GM12891 (cell line): Measurements from ENCODE around the gene MFAP4.

ENCODE experiments used
- DNase-seq: peaks from one replicate; pipeline ENCODE4 v3.0.0; 2011; ENCODE audit warnings: low spot score; ENCODE audit not compliant: insufficient read length
- FAIRE-seq: peaks from 2 replicates; lab custom pipeline; 2011; peaks lifted over from hg19 to GRCh38; lab: Jason Lieb, UNC
- PAX5 ChIP-seq: IDR thresholded peaks from 2 replicates; pipeline ENCODE4 v1.6.1; 2011; ENCODE audit warnings: low read length, moderate library complexity, mild to moderate bottlenecking; ENCODE audit not compliant: insufficient read depth, severe bottlenecking
- POLR2A ChIP-seq: IDR thresholded peaks from 2 replicates; pipeline ENCODE4 v1.6.1; 2011; ENCODE audit warnings: low read depth, low read length, control low read depth
- POLR2AphosphoS5 ChIP-seq: IDR thresholded peaks from 2 replicates; pipeline ENCODE4 v1.6.1; 2011; ENCODE audit warnings: low read depth, low read length, control low read depth
- POU2F2 ChIP-seq: IDR thresholded peaks from 2 replicates; pipeline ENCODE4 v1.6.1; 2011; ENCODE audit warnings: low read depth, mild to moderate bottlenecking, control low read depth, low read length, moderate library complexity
- SPI1 ChIP-seq: IDR thresholded peaks from 2 replicates; pipeline ENCODE4 v1.6.1; 2011; ENCODE audit warnings: low read depth, low read length, control low read depth
- TAF1 ChIP-seq: IDR thresholded peaks from 2 replicates; pipeline ENCODE4 v1.6.1; 2011; ENCODE audit warnings: low read depth, low read length, control low read depth

MFAP4 gene

DNA sequence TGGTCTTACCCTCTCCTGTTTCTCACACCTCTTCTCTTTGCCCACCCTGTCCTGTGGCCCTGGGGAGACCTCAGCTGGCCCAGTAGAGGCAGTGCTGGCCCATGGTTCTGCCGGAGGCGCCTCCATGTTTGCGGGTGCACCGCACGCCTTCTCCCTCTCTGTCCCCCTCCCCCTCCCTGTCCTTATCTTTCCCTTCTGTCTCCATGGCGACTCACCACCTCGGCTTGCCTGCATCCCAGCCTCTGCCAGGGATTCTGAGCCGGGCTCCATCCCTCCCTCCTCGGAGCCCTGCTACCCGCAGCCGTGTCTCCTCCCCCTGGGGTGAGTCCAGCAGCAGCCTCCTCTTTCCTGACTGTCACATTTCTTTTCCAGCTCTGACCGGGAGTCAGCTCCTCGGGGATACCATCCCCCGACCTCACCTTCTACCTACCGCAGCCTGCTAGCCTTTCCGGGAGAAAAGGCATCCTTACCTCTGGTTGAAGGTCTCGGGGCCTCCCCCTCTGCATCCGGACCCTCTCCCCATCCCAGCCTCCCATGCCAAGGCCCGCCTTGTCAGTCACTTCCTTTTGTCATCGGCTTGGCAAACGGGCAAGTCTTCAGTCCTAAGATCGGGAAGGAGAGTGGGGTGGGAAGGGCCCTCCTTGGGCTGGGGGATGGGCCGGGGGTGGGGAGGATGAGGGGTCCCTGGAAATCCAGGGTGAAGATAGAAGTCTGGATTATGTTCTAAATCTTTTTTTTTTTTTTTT lies 24.1 kb upstream of the MFAP4 start, which contains the start of gene RNF112:
Gene RNF112 (plus strand): TSS at position 358 of the 746 bp plus-strand sequence. CDS start 177 bp downstream, at position 535.
- TF ChIP-seq POLR2AphosphoS5: no peak
- no peak for TF ChIP-seq POU2F2
- no peak for TF ChIP-seq POLR2A
- FAIRE-seq: no peak
- no peak for DNase-seq

DNA sequence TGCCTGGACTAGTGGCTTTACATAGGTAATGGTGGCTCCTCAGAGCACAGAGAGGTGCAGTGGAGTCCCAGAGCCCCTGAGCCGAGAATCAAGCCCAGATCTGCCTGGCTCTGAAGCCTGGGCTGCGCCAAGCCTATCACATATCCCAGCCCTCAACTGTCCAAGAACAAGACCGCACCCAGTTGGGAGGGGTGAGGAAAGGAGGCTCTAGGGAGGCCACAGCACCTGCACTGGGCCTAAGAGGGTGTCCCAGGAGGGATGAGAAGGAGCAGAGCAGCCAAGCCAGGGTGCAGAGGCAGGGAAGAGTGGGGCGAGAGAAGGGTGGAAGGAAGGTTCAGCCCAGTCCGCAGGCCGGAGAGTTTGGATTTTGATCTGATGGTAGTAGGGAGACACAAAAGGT lies 23.1 kb upstream of the MFAP4 start:
- TF ChIP-seq TAF1: no peak
- no peak for TF ChIP-seq POLR2A
- no peak for TF ChIP-seq SPI1
- TF ChIP-seq POU2F2: no peak
- TF ChIP-seq PAX5: no peak
- TF ChIP-seq POLR2AphosphoS5: no peak
- DNase-seq: no peak
- no peak for FAIRE-seq

DNA sequence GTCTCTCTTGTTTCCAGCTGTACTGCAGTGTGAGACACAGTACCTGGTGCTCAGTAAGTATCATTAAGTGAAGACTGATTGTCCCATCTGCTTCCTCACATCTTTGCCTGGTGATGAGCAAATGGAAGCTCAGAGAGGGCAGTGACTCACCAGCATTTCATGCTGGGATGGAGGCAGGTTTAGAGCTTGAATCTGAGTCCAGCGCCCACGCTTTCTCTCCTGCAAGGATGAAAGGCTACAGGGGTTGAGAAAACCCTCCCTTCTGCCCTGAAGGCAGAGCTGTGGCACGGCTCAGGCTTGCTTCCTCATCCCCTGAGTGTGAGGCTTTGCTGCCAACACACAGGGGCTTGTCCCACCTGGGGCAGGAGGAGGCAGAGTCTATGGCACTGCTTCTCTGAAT lies 22.5 kb upstream of the MFAP4 start:
- DNase-seq (no peak), FAIRE-seq (no peak)
- no peak for TF ChIP-seq POU2F2
- no peak for TF ChIP-seq POLR2A
- TF ChIP-seq TAF1: no peak
- TF ChIP-seq SPI1: no peak
- TF ChIP-seq PAX5: no peak
- TF ChIP-seq POLR2AphosphoS5: no peak

DNA sequence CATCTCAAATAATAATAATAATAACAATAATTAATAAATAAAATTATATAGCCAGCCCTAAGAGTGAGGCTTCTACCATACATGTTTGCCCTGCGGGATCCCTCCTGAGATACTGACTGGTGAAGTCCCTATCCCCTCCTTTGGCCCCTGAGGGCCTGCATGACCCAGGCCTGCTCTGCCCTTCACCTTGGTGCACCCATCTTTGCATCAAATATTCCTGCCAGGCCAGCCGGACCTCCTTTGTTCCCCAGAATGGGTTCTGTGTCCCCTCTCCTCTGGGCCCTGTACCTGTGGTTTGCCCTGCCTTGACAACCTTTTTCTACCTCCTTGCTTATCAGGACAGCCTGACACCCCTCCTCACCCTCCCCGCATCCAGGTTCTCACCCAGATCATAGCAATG lies 22.1 kb upstream of the MFAP4 start:
- no peak for FAIRE-seq
- no peak for DNase-seq
- TF ChIP-seq SPI1 (no peak), TAF1 (no peak), POU2F2 (no peak), PAX5 (no peak), POLR2AphosphoS5 (no peak), POLR2A (no peak)

DNA sequence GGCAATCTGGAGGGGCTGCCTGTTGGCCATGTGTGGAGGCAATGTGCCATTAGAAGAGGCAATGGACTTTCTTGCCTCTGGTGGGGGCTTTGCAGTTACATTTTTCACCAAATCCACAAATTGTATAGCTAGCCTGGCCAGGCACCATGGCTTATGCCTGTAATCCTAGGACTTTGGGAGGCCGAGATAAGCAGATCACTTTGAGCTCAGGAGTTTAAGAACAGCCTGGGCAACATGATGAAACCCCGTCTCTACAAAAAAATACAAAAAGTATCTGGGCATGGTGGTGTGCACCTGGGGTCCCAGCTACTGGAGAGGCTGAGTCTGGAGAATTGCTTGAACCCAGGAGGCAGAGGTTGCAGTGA lies 21.3 kb upstream of the MFAP4 start:
- DNase-seq: no peak
- TF ChIP-seq POU2F2 (no peak), SPI1 (no peak), POLR2AphosphoS5 (no peak), PAX5 (no peak), TAF1 (no peak), POLR2A (no peak)
- no peak for FAIRE-seq

DNA sequence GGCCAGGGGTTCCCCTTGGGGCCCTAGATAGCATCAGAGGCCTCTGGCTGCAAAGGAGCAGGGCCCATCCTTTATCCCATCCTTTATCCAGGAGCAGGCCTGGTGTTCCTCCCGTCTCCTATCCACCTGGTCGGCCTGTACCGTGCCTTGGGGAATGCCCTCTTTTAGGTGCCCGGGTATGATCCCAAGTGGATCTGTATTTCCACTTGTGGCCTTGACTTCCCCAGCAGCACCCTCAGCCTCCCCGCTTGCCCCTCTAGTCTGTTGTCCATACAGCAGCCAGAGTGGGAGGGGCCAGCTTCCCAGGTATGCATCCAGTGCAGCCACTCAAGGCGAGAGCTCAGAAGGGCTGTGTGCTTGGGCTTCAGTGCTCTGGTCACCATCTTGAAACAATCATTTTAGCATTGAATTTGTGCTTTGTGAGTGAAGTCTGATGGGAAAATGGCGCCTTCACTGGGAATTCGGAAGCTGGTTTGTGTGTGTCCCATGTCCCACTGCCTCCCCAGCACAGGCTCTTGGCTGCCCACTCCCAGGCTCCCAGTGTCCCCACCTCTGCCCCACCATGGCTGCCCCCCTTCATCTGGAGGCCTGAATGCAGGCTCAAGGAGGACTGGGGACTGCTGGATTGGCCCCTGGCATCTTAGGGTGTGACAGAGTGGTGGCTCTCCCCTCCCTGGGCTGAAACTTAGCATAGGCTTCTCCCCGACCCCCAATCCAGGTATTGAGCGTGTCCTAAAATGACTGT lies 20.8 kb upstream of the MFAP4 start:
- DNase-seq: no peak
- TF ChIP-seq POLR2A (no peak), TAF1 (no peak), POU2F2 (no peak), PAX5 (no peak)
- no peak for FAIRE-seq

DNA sequence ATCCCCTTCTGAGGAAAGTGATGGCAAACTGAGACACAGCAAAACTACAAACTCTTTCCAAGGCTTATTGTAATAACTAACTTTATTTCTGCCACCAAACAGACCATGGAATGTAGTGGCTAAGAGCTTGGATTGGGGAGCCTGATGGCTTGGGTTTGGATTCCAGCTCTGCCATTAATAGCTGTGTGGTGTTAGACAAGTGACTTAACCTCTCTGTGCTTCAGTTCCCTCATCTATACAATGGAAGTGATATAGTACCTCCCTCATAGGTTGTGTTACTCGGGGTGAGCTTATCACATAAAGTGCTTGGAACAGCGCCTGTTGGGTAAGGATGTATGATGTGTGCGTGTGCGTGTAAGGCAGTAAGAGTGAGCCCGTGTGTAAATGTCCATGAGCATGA lies 18.1 kb upstream of the MFAP4 start:
- no peak for TF ChIP-seq SPI1
- TF ChIP-seq PAX5: no peak
- no peak for TF ChIP-seq POLR2A
- TF ChIP-seq POLR2AphosphoS5: no peak
- TF ChIP-seq POU2F2: no peak
- TF ChIP-seq TAF1: no peak
- DNase-seq (no peak), FAIRE-seq (no peak)

DNA sequence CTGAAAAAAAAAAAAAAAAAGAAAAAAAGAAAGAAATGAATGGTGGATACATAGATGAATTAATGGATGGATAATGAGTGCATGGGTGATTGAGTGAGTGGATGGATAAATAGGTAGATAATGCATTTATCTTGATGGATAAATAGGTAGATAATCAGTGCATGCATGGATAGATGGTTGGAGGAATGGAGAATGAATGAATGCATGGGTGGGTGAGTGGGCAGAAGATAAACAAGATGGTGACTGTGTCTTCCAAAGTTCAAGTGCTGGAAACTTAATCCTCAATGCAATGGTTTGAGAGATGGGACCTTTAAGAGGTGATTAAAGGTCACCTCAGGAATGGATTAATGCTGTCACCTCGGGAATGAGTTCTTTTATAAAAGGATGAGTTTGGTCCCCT lies 17.3 kb upstream of the MFAP4 start:
- TF ChIP-seq POLR2AphosphoS5: no peak
- no peak for TF ChIP-seq POU2F2
- TF ChIP-seq POLR2A: no peak
- TF ChIP-seq SPI1: no peak
- no peak for TF ChIP-seq PAX5
- no peak for TF ChIP-seq TAF1
- no peak for DNase-seq
- FAIRE-seq: no peak

DNA sequence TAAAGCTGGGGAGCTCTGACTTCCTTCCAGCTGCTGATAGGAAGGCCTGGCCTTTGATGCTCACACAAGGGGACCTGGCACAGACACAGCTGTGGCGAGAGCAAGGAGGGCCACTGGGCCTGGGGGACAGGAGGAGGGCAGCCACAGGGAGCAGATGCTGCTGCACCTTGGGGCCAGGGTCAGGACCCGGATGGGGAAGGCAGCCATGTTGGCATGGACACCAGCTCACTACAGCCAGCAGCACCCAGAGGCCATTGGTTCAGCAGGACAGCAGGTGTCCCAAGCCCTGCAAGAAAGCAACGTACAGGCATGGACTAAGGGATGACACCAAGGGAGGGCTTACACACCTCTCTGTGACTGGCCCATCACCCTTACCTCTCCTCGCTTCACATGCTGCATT lies 16.0 kb upstream of the MFAP4 start:
- no peak for DNase-seq
- no peak for TF ChIP-seq POLR2A
- no peak for TF ChIP-seq TAF1
- no peak for TF ChIP-seq PAX5
- no peak for TF ChIP-seq SPI1
- no peak for TF ChIP-seq POU2F2
- TF ChIP-seq POLR2AphosphoS5: no peak
- FAIRE-seq: no peak
